HT1080 (cell line): ENCODE results near the gene EDAR. TPM values are rescaled to one million over a fixed set of nuclear protein-coding genes. Genes with fewer than 3 reads are reported as not detected.

Experiments
- DNase-seq: peaks from one replicate; pipeline ENCODE4 v3.0.0-alpha.2; 2015; ENCODE audit warnings: low read depth
- total RNA-seq: library from RNA; depleted of rRNA; stranded (reverse); fragments of >200 nt; shearing (Covaris generic); gene quantifications from 2 replicates; pipeline ENCODE4 v1.2.3, GENCODE V29; 2014

EDAR gene
- total RNA-seq, 1 experiment from 2014 or later = not detected

GRCh38 chr2:108910541-108911396, 78.3 kb downstream of the EDAR start:
- DNase-seq = peak; percentile 8

- no peak for DNase-seq
These were observed 79.0 kb downstream of the EDAR start for GRCh38 chr2:108910011-108910431.

GRCh38 chr2:108909275-108909823, 79.7 kb downstream of the EDAR start:
- no peak for DNase-seq

GRCh38 chr2:108908713-108909070, 80.3 kb downstream of the EDAR start:
- DNase-seq = no peak

- no peak for DNase-seq
These were observed 81.0 kb downstream of the EDAR start for GRCh38 chr2:108907822-108908712.

- DNase-seq = no peak
These were observed 82.5 kb downstream of the EDAR start for GRCh38 chr2:108906403-108907077.

GRCh38 chr2:108905906-108906305, 83.1 kb downstream of the EDAR start:
- no peak for DNase-seq

- DNase-seq = no peak
These were observed 83.8 kb downstream of the EDAR start for GRCh38 chr2:108905176-108905575.

- DNase-seq = no peak
These were observed 84.3 kb downstream of the EDAR start for GRCh38 chr2:108904680-108905079.

- no peak for DNase-seq
These were observed 90.5 kb downstream of the EDAR start for GRCh38 chr2:108898315-108899082.

GRCh38 chr2:108896741-108897140, 92.3 kb downstream of the EDAR start:
- no peak for DNase-seq

- DNase-seq = no peak
These were observed 93.8 kb downstream of the EDAR start for GRCh38 chr2:108895188-108895587.

- DNase-seq = no peak
These were observed 94.3 kb downstream of the EDAR start for GRCh38 chr2:108894766-108895165.

- DNase-seq = no peak
These were observed 95.7 kb downstream of the EDAR start for GRCh38 chr2:108893277-108893676.

- no peak for DNase-seq
These were observed 99.1 kb downstream of the EDAR start for GRCh38 chr2:108889907-108890306.

GRCh38 chr2:108884619-108885018, 104.4 kb downstream of the EDAR start:
- DNase-seq = no peak

GRCh38 chr2:108878276-108878675, 110.7 kb downstream of the EDAR start:
- no peak for DNase-seq

GRCh38 chr2:108877506-108877905, 111.5 kb downstream of the EDAR start:
- no peak for DNase-seq

GRCh38 chr2:108870069-108870644, 118.9 kb downstream of the EDAR start:
- no peak for DNase-seq

- DNase-seq = no peak
These were observed 119.5 kb downstream of the EDAR start for GRCh38 chr2:108869542-108869941.
